ENCODE results near the gene ZNF451. TPM values are rescaled to one million over a fixed set of nuclear protein-coding genes. Genes with fewer than 3 reads are reported as not detected.

Gene ZNF451
- total and polyA plus RNA-seq, 2 donors (not counting 3 experiments of a cell fraction or from before 2014, with no cell fraction given) = 9.9 to 64.4 TPM

- DNase-seq (ENCODE audit: low read depth, low spot score) (no peak), FAIRE-seq (no peak)
- intact Hi-C loops (cut with micrococcal nuclease) = no loop called here
- no TSS peak for BruUV-seq (replicated peaks)
- H3K27me3 ChIP-seq (ENCODE audit: control insufficient read depth in 2 of 2, insufficient read depth in 2 of 2, low read length in 2 of 2) = no peaks in the 10 kb centered on the region
- no peak overlapping the region for H3K9ac ChIP-seq (replicated peaks; ENCODE audit: extremely low read depth, insufficient read depth, low read length)
- no peak overlapping the region for H2AFZ ChIP-seq (ENCODE audit: low read depth, low read length)
- no peak overlapping the region for H3K4me3 ChIP-seq (replicated peaks in 1 of 3; ENCODE audit: insufficient read depth in 1 of 3, low read depth in 1 of 3, low read length in 3 of 3)
- peaks cover 2% of the 10 kb centered on the region for H3K79me2 ChIP-seq (ENCODE audit: control insufficient read depth, insufficient read depth, low read length)
- H3K36me3 ChIP-seq (ENCODE audit: control insufficient read depth in 2 of 2, extremely low read depth in 1 of 2, insufficient read depth in 2 of 2, low read length in 2 of 2) = no peaks in the 10 kb centered on the region
- POLR2A ChIA-PET = no interaction called here
- no peaks in the 10 kb centered on the region for H3K9me1 ChIP-seq (replicated peaks; ENCODE audit: control insufficient read depth, extremely low read depth, insufficient read depth, low read length)
- H3K9me3 ChIP-seq (replicated peaks; ENCODE audit: control insufficient read depth, insufficient read depth, low read length) = no peaks in the 10 kb centered on the region
- H3K27ac ChIP-seq (ENCODE audit: insufficient read depth, low read depth, low read length) = no peak overlapping the region
- TF ChIP-seq MAX (IDR thresholded peaks at IDR 0.05; ENCODE audit: insufficient read depth, insufficient read length) = no peak
- no peak for TF ChIP-seq MYC (IDR thresholded peaks at IDR 0.05; ENCODE audit: low read depth, low read length)
- no peak for TF ChIP-seq POLR2A (IDR thresholded peaks at IDR 0.05; ENCODE audit: low read depth, low read length)
- TF ChIP-seq POLR2AphosphoS5 (IDR thresholded peaks at IDR 0.05; ENCODE audit: insufficient read depth, low read depth, low read length) = no peak
- no peak for TF ChIP-seq GATA2 (IDR thresholded peaks at IDR 0.05; ENCODE audit: insufficient read depth, insufficient read length, low read depth, low read length)
- no peak for TF ChIP-seq JUN (IDR thresholded peaks at IDR 0.05; ENCODE audit: borderline replicate concordance, insufficient read depth, insufficient read length, low read depth)
- TF ChIP-seq EZH2 (IDR thresholded peaks at IDR 0.05; ENCODE audit: borderline replicate concordance, low read depth, low read length, severe bottlenecking) = no peak
- TF ChIP-seq FOS (IDR thresholded peaks at IDR 0.05; ENCODE audit: borderline replicate concordance, insufficient read depth, low read length) = no peak
- no peak for TF ChIP-seq CTCF (IDR thresholded peaks at IDR 0.05; ENCODE audit: extremely low read depth in 1 of 2, insufficient read depth in 1 of 2, low read depth in 1 of 2, low read length in 2 of 2)
- CTCF ChIA-PET = no interaction called here
- dilution Hi-C loops (cut with MboI; ENCODE audit: extremely low pct_ligation_motif_present, low sequenced_read_pairs) = no loop called here
- H3K4me2 ChIP-seq (ENCODE audit: insufficient read depth, low read length) = no peak overlapping the region
- H4K20me1 ChIP-seq (replicated peaks; ENCODE audit: control insufficient read depth, extremely low read depth, insufficient read depth, low read length) = no peaks in the 10 kb centered on the region
- H3K4me1 ChIP-seq (ENCODE audit: control insufficient read depth, extremely low read depth, insufficient read depth, low read length) = no peaks in the 10 kb centered on the region
Measured at GRCh38 chr6:57127763-57128162, 37.8 kb downstream of the ZNF451 start.
